Mesothelial cell of epicardium (in vitro differentiated cells): ENCODE data around the gene PHTF1. TPM values are rescaled to one million over a fixed set of nuclear protein-coding genes. Genes with fewer than 3 reads are reported as not detected.

Source experiments
- DNase-seq, 2 experiments: peaks; one replicate each; pipeline ENCODE4 v3.0.0; 2021; ENCODE audit warnings: low spot score in 2 of 2; ENCODE audit not compliant: unreplicated experiment in 2 of 2
- H3K27ac Mint-ChIP-seq: 2 replicates; pipeline ENCODE4 v1.8.0; 2021; ENCODE audit warnings: mixed read lengths
- H3K27me3 Mint-ChIP-seq: 2 replicates; pipeline ENCODE4 v1.8.0; 2021; ENCODE audit warnings: low read depth, mixed read lengths
- H3K36me3 Mint-ChIP-seq: 2 replicates; pipeline ENCODE4 v1.8.0; 2021; ENCODE audit warnings: mixed read lengths
- H3K4me1 Mint-ChIP-seq: 2 replicates; pipeline ENCODE4 v1.8.0; 2021; ENCODE audit warnings: mixed read lengths
- H3K4me3 Mint-ChIP-seq: 2 replicates; pipeline ENCODE4 v1.8.0; 2021; ENCODE audit warnings: mild to moderate bottlenecking, moderate library complexity, mixed read lengths
- H3K9me3 Mint-ChIP-seq: 2 replicates; pipeline ENCODE4 v1.8.0; 2021; ENCODE audit warnings: mixed read lengths
- total RNA-seq: library from RNA; stranded (reverse); gene quantifications from 3 replicates; pipeline ENCODE4 v1.2.1, GENCODE V29; 2021
- TF ChIP-seq, protein P1 (sequence below): fragments of 200-600 bp; sonication (generic); IDR thresholded peaks from one replicate; pipeline ENCODE4 v1.5.0; 2021; ENCODE audit warnings: antibody characterized with exemption; ENCODE audit not compliant: unreplicated experiment

PHTF1 gene
- total RNA-seq, 1 donor from 2014 or later, result 26.7 TPM

DNA sequence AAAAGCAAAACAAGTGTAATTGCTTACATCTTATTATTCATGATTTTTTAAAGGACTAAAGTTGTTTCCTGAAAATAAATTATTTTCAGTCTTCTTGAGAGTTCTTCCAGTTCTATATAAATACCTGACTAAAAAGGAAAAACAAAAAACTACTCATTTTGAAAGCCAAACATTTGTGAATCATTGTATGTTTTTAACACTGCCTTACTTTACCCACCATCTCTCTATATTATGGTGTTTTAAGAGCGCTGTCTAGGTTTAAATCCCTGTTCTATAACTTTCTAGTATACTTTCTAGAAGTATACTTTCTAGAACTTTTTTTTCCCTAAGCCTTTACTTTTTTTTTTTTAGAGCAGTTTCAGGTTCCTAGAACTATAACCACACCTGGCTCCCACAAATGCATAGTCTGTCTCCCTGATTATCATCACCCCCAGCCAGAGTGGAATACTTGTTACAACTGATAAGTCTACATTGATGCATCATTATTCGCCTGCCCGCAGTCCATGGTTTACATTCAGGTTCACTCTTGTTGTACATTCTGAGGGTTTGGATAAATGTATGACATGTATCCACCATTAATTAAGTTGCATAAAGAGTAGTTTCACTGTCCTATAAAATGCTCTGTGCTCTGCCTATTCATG is 43.2 kb upstream of the PHTF1 start:
- no peak for DNase-seq
- peaks cover 21% of the 10 kb centered on the region for H3K4me1 Mint-ChIP-seq
- TF ChIP-seq, protein P1, sequence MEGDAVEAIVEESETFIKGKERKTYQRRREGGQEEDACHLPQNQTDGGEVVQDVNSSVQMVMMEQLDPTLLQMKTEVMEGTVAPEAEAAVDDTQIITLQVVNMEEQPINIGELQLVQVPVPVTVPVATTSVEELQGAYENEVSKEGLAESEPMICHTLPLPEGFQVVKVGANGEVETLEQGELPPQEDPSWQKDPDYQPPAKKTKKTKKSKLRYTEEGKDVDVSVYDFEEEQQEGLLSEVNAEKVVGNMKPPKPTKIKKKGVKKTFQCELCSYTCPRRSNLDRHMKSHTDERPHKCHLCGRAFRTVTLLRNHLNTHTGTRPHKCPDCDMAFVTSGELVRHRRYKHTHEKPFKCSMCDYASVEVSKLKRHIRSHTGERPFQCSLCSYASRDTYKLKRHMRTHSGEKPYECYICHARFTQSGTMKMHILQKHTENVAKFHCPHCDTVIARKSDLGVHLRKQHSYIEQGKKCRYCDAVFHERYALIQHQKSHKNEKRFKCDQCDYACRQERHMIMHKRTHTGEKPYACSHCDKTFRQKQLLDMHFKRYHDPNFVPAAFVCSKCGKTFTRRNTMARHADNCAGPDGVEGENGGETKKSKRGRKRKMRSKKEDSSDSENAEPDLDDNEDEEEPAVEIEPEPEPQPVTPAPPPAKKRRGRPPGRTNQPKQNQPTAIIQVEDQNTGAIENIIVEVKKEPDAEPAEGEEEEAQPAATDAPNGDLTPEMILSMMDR, result no peak
- H3K27ac Mint-ChIP-seq, result no peak overlapping the region
- H3K27me3 Mint-ChIP-seq, result no peaks in the 10 kb centered on the region
- peaks cover 9% of the 10 kb centered on the region for H3K9me3 Mint-ChIP-seq
- peaks cover 24% of the 10 kb centered on the region for H3K36me3 Mint-ChIP-seq
- H3K4me3 Mint-ChIP-seq, result no peak overlapping the region

DNA sequence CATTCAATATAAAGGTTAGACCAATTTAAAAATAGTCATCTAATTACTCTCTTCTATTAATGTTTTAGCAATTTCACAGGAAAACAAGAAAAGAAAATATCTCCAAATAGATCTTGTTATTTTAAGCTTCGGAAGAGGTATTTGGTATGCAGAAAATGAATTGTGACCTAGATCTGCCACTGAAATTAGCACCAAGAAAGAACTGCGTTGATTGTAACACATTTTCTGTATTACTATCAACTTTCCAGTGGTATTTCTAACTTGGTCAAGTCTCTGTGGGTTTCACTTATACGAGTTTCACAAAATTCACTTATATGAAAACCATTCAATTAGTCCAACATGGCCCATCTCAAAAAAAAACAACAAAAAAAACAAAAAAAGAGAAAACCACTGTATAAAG is 41.2 kb upstream of the PHTF1 start:
- H3K27ac Mint-ChIP-seq, result no peak overlapping the region
- peaks cover 25% of the 10 kb centered on the region for H3K36me3 Mint-ChIP-seq
- H3K9me3 Mint-ChIP-seq, result peaks cover 9% of the 10 kb centered on the region
- H3K4me1 Mint-ChIP-seq, result peaks cover 19% of the 10 kb centered on the region
- DNase-seq, result no peak
- H3K4me3 Mint-ChIP-seq, result no peak overlapping the region
- TF ChIP-seq, protein P1, result no peak
- no peaks in the 10 kb centered on the region for H3K27me3 Mint-ChIP-seq

DNA sequence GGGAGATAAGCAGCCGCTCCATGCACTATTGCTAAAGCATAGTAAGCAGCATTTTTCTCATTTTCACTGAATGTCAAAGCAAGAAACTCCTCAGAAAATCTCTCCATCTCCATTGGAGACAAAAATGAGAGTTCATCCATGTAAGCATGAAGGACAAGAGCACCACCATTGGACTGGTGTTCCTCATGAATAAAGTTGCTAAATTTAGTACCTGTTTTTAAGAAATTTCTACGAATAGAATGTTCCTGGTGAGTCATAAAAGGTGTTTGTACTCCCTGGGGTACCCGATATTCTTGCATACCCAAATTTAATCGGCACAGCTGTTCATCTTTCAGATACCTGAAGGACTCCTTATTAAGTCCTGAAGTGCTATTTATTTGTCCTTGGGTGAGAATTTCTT is 38.2 kb upstream of the PHTF1 start:
- Mint-ChIP-seq H3K27me3 (no peaks in the 10 kb centered on the region), H3K4me3 (no peak overlapping the region), H3K27ac (no peak overlapping the region), H3K9me3 (no peaks in the 10 kb centered on the region), H3K4me1 (peaks cover 9% of the 10 kb centered on the region), H3K36me3 (peaks cover 33% of the 10 kb centered on the region)
- TF ChIP-seq, protein P1, result no peak
- DNase-seq, result no peak

DNA sequence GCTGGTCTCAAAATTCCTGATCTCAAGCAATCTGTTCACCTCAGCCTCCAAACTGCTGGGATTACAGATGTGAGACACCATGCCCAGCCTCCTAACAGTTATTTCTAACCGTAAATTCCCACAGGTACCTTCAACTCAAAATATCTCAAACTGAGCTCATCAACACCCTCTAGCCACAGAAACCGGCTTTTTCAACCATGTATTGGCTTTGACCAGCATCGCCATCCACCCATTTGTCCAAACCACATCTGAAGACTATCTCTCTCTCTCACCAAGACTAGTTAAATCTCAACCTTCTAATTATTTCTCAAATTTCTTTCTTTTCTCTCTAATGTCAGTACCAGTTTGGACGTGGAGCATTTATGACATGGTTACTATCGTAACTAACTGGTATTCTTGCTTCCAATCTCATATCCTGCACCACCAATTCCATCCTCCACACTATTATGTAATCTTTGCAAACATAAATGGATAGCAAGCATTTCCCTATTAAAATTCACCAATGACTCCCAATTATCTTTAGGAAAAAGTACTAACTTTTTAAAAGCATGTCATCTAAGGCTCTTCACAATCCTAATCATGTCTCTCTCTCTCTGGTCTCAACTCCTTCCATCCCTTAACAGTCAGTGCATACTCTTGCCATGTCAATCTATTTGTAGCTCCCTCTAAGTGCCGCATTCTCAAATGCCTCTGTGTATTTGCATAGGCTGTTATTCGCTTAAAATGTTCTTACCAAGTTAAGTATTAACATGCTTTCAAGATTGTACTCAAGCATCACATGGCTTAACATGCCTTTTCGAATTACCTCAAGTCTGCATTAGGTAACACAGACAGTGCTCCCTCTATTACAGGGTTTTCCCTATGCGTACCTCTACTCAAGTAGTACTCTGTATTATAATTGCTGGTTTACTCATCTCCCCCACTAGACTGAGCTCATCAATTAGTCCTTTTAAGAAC is 34.9 kb upstream of the PHTF1 start:
- TF ChIP-seq, protein P1, result no peak
- DNase-seq, result no peak
- H3K9me3 Mint-ChIP-seq, result no peaks in the 10 kb centered on the region
- H3K27me3 Mint-ChIP-seq, result no peaks in the 10 kb centered on the region
- no peak overlapping the region for H3K4me3 Mint-ChIP-seq
- no peak overlapping the region for H3K27ac Mint-ChIP-seq
- peaks cover 39% of the 10 kb centered on the region for H3K36me3 Mint-ChIP-seq
- H3K4me1 Mint-ChIP-seq, result peaks cover under 1% of the 10 kb centered on the region

DNA sequence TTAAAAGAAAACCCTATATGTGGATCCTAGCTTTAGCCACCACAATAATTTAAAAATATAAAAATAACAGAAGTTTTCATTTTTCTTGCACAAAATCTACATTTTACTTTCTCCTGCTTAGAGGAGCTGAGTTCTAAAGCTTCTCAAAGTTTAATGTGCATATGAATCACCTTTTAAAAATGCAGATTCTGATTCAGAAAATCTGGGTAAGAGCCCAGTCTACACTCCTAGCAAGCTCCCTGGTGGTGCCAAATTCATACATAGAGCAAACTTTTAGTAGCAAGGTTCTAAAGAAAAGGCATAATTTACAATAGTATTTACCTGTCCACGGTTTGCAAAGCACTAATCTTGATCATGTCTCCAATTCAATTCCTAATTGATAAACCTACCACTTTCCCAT is 33.7 kb upstream of the PHTF1 start:
- Mint-ChIP-seq H3K27me3 (no peaks in the 10 kb centered on the region), H3K27ac (no peak overlapping the region), H3K36me3 (peaks cover 44% of the 10 kb centered on the region), H3K9me3 (no peaks in the 10 kb centered on the region), H3K4me1 (no peaks in the 10 kb centered on the region), H3K4me3 (no peak overlapping the region)
- TF ChIP-seq, protein P1, result no peak
- no peak for DNase-seq
